ENCODE data around the gene CACNA2D3. TPM values are rescaled to one million over a fixed set of nuclear protein-coding genes. Genes with fewer than 3 reads are reported as not detected.
A peak's percentile ranks its signal among the peaks of the same experiment; 100 is the strongest.

The CACNA2D3 gene
- total RNA-seq, 1 donor from 2014 or later: 2.5 TPM

GRCh38 chr3:54344601-54345231, 222.4 kb downstream of the CACNA2D3 start:
- no peak for TF ChIP-seq CTCF (conservative IDR thresholded peaks at IDR 0.05)
- Mint-ChIP-seq H3K27ac (peak overlapping the region; percentile 12), H3K27me3 (peaks cover 9% of the 10 kb centered on the region), H3K4me1 (ENCODE audit: unreplicated experiment) (peaks cover 21% of the 10 kb centered on the region), H3K36me3 (no peaks in the 10 kb centered on the region), H3K9me3 (no peaks in the 10 kb centered on the region), H3K4me3 (no peak overlapping the region)
- DNase-seq (ENCODE audit: extremely low spot score, unreplicated experiment): no peak

GRCh38 chr3:54345847-54346375, 223.6 kb downstream of the CACNA2D3 start:
- H3K4me3 Mint-ChIP-seq: no peak overlapping the region

DNA sequence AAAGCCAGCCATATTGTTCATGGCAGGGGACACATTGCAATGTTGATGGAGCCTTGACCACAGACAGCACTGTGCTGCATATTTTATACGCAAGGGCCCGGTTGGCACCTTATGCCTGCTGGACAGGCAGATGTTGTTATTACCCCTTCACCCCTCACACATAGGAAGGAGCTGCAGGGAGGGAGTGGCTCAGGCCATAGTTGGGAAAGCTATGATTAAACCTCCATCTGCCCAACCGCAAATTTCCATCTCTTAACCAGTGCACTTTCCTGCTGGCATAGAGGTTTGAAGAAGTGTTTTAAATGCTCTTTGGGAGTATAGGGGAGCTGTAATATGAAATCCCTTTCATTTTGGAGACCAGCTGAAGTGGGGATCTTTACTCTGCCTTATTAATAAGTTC, 224.7 kb downstream of the CACNA2D3 start:
- DNase-seq (ENCODE audit: extremely low spot score, unreplicated experiment): no peak
- peaks cover 23% of the 10 kb centered on the region for H3K4me1 Mint-ChIP-seq (ENCODE audit: unreplicated experiment)

More at GRCh38 chr3:54345847-54346375, 223.6 kb downstream of the CACNA2D3 start:
- no peak for TF ChIP-seq CTCF (conservative IDR thresholded peaks at IDR 0.05)
- no peak for DNase-seq (ENCODE audit: extremely low spot score, unreplicated experiment)
- Mint-ChIP-seq H3K27me3 (peaks cover 7% of the 10 kb centered on the region), H3K27ac (no peak overlapping the region), H3K9me3 (no peaks in the 10 kb centered on the region), H3K4me1 (ENCODE audit: unreplicated experiment) (peaks cover 23% of the 10 kb centered on the region), H3K36me3 (no peaks in the 10 kb centered on the region)

DNA sequence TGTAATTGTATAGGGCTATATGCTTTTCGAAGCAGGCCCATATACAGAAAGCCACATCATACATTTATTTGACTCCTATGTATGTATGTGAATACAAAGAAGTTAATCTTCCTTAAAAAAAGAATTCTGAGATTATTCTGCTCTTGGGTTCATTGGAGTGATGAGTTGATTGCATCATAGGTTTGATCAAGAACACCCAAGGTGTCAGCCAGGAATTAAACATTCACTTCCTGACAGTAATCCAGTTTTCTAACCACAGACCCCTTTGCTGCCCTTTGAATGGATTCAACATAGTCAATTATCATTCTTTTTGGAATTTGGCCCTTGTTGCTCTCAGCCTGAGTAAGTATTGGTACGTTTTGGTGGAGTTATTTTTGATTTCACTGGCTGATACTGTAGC, 225.6 kb downstream of the CACNA2D3 start:
- no peaks in the 10 kb centered on the region for H3K27me3 Mint-ChIP-seq
- no peaks in the 10 kb centered on the region for H3K36me3 Mint-ChIP-seq
- DNase-seq (ENCODE audit: extremely low spot score, unreplicated experiment): no peak
- no peak overlapping the region for H3K27ac Mint-ChIP-seq
- H3K9me3 Mint-ChIP-seq: no peaks in the 10 kb centered on the region
- TF ChIP-seq CTCF (conservative IDR thresholded peaks at IDR 0.05): no peak
- no peak overlapping the region for H3K4me3 Mint-ChIP-seq
- H3K4me1 Mint-ChIP-seq (ENCODE audit: unreplicated experiment): peaks cover 19% of the 10 kb centered on the region

More for the DNA sequence above, 224.7 kb downstream of the CACNA2D3 start:
- Mint-ChIP-seq H3K27ac (no peak overlapping the region), H3K4me3 (no peak overlapping the region), H3K36me3 (no peaks in the 10 kb centered on the region), H3K27me3 (peaks cover 4% of the 10 kb centered on the region), H3K9me3 (no peaks in the 10 kb centered on the region)
- TF ChIP-seq CTCF (conservative IDR thresholded peaks at IDR 0.05): no peak

DNA sequence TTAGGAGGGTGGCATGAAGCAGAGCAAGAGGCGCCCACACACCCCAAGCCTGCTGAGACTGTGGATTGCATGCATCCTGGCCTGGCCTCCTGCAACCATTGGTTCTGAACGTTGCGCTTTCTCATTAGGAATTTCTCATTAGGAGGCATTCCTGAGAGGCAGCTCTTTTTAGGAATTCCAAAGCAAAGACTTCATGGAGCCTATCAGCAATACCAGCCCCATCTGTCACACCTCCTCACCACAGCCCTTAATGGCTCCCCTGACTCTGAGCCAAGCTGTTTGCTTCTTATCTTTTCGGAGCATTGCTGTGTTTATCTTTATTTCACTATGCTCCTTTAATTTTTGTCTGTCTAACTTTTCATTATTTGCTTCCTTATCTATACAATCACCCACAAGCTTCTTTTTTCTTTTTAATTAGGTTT, 226.9 kb downstream of the CACNA2D3 start:
- Mint-ChIP-seq H3K27me3 (no peaks in the 10 kb centered on the region), H3K4me1 (ENCODE audit: unreplicated experiment) (peaks cover 28% of the 10 kb centered on the region), H3K4me3 (no peak overlapping the region), H3K27ac (no peak overlapping the region), H3K36me3 (no peaks in the 10 kb centered on the region), H3K9me3 (no peaks in the 10 kb centered on the region)
- no peak for DNase-seq (ENCODE audit: extremely low spot score, unreplicated experiment)
- TF ChIP-seq CTCF (conservative IDR thresholded peaks at IDR 0.05): no peak
